Ascending aorta (tissue), 2 donors: ENCODE results near the gene MCOLN3. TPM values are rescaled to one million over a fixed set of nuclear protein-coding genes. Genes with fewer than 3 reads are reported as not detected.

Source experiments
- DNase-seq, 2 donors: peaks; one replicate each; pipeline ENCODE4 v3.0.0-alpha.2; 2019; ENCODE audit warnings: low spot score in 2 of 2
- H3K27ac ChIP-seq, 2 donors: fragments of 200-600 bp; sonication (generic); one replicate each; pipeline ENCODE4 v1.5.1; 2016 to 2017; ENCODE audit warnings: mild to moderate bottlenecking in 1 of 2
- H3K27me3 ChIP-seq: fragments of 200-600 bp; sonication (generic); one replicate; pipeline ENCODE4 v1.5.1; 2017
- H3K36me3 ChIP-seq, 2 donors: fragments of 200-600 bp; sonication (generic); one replicate each; pipeline ENCODE4 v1.5.1; 2016
- H3K4me1 ChIP-seq, 2 donors: fragments of 200-600 bp; sonication (generic); one replicate each; pipeline ENCODE4 v1.5.1; 2016 to 2017; ENCODE audit warnings: mild to moderate bottlenecking in 1 of 2
- H3K4me3 ChIP-seq, 2 donors: fragments of 200-600 bp; sonication (generic); one replicate each; pipeline ENCODE4 v1.5.1; 2016 to 2017; ENCODE audit warnings: mild to moderate bottlenecking in 1 of 2
- H3K9me3 ChIP-seq, 2 donors: fragments of 200-600 bp; sonication (generic); one replicate each; pipeline ENCODE4 v1.5.1; 2016
- intact Hi-C: fragments of 100-400 bp; cut with DNase I; formaldehyde crosslinking; loops from one replicate; pipeline ENCODE4 v1.15.1; 2023
- total RNA-seq: library from RNA; depleted of rRNA; stranded (reverse); fragments of >200 nt; gene quantifications from one replicate; pipeline ENCODE4 v1.1.0, GENCODE V29; 2016
- TF ChIP-seq, protein P1 (sequence below), 3 experiments: fragments of 200-600 bp in 2 of 3; fragments of 450-650 bp in 1 of 3; sonication (generic) in 2 of 3; IDR thresholded peaks; one replicate each; pipeline ENCODE4 v1.5.1; 2016 to 2019; ENCODE audit warnings: antibody characterized with exemption in 3 of 3, mild to moderate bottlenecking in 1 of 3, moderate library complexity in 1 of 3

MCOLN3 gene
- total RNA-seq, 1 donor from 2014 or later: 0.32 TPM

DNA sequence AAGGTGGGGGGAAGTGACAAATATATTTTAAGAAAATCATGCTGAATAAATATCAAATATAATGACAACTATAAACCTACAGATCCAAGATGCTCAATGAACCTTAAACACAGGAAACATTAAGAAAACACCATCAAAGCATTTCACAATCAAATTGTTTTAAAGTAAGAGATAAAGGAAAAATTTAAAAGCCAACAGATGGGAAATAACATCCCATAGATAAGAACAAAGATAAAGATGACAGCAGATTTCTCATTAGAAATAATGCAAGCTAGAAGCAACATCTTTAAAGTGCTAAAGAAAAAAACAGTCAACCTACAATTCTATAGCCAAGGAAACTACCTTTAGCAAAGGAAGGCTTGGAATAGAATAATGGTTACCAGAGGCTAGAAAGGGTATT lies 17.8 kb downstream of the MCOLN3 start:
- TF ChIP-seq, protein P1, sequence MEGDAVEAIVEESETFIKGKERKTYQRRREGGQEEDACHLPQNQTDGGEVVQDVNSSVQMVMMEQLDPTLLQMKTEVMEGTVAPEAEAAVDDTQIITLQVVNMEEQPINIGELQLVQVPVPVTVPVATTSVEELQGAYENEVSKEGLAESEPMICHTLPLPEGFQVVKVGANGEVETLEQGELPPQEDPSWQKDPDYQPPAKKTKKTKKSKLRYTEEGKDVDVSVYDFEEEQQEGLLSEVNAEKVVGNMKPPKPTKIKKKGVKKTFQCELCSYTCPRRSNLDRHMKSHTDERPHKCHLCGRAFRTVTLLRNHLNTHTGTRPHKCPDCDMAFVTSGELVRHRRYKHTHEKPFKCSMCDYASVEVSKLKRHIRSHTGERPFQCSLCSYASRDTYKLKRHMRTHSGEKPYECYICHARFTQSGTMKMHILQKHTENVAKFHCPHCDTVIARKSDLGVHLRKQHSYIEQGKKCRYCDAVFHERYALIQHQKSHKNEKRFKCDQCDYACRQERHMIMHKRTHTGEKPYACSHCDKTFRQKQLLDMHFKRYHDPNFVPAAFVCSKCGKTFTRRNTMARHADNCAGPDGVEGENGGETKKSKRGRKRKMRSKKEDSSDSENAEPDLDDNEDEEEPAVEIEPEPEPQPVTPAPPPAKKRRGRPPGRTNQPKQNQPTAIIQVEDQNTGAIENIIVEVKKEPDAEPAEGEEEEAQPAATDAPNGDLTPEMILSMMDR (IDR thresholded peaks at IDR 0.05): no peak
- H3K27me3 ChIP-seq: no peaks in the 10 kb centered on the region
- no peaks in the 10 kb centered on the region for H3K4me1 ChIP-seq
- H3K27ac ChIP-seq: no peak overlapping the region
- intact Hi-C loops: no loop called here
- H3K9me3 ChIP-seq: no peaks in the 10 kb centered on the region
- H3K36me3 ChIP-seq: no peaks in the 10 kb centered on the region
- DNase-seq: no peak
- H3K4me3 ChIP-seq: no peak overlapping the region

DNA sequence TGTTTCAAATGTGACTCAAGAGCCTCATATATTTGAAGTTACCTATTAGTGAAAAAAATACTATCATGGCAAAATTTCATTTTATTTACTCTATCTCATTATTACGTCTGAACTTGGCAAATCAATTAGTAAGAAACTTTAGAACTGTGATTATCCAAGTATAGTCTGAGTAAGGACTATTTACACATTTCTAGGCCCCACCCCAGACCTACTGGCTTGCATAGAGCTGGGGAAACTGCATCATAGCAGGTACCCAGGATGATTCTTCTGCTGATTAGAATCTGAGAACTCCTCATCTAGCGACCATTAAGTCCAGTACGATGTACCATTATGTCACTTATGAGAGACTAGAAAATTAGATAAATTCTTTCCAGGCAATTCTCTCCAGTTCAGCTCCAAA lies 20.1 kb downstream of the MCOLN3 start:
- H3K27ac ChIP-seq: no peak overlapping the region
- H3K4me3 ChIP-seq: no peak overlapping the region
- TF ChIP-seq, protein P1 (IDR thresholded peaks at IDR 0.05): no peak
- no peak for DNase-seq
- no peaks in the 10 kb centered on the region for H3K27me3 ChIP-seq
- intact Hi-C loops: no loop called here
- no peaks in the 10 kb centered on the region for H3K4me1 ChIP-seq
- no peaks in the 10 kb centered on the region for H3K36me3 ChIP-seq
- no peaks in the 10 kb centered on the region for H3K9me3 ChIP-seq

DNA sequence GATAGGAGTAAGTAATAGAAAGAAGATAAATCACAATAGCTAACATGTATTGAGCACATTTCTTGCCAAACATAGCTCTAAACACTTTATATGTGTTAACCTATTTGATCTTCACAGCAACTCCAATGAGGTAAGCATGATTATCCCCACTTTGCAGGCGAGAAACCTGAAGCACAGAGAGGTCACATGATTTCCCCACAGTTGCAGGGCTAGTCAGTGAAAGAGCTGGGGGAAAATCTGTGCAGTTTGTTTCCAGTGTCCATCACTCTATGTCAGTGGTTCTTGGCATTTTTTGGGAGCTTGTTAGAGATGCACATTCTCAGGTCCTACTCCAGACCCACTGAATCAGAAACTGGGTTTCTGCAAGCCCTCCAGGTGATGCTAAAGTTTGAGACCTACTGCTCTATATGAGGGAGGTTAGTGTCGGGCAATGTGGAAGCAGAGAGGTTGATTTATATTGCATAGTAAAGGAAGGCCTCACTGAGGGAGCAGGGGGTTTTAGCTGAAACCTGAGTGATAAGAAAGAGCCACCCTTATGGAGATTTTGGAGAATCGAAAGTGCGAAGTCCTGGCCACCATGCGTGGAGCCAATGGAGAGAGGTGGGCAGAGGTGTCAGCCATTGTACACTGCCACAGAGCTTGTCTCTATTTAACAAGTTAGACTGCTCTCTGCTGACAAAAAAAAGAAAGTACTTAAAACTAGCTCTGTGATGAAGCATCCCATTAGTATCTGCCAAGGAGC lies 20.9 kb downstream of the MCOLN3 start:
- Histone ChIP-seq H3K27me3 (no peaks in the 10 kb centered on the region), H3K9me3 (no peaks in the 10 kb centered on the region), H3K36me3 (no peaks in the 10 kb centered on the region), H3K4me3 (no peak overlapping the region), H3K4me1 (no peaks in the 10 kb centered on the region), H3K27ac (no peak overlapping the region)
- TF ChIP-seq, protein P1 (IDR thresholded peaks at IDR 0.05): peak in 1 of 3 experiments; percentile 37
- DNase-seq: no peak
- intact Hi-C loops: loop anchor here (1.0 kb wide), 1 partner anchor 82 kb away; no protein-coding TSS in a partner anchor

DNA sequence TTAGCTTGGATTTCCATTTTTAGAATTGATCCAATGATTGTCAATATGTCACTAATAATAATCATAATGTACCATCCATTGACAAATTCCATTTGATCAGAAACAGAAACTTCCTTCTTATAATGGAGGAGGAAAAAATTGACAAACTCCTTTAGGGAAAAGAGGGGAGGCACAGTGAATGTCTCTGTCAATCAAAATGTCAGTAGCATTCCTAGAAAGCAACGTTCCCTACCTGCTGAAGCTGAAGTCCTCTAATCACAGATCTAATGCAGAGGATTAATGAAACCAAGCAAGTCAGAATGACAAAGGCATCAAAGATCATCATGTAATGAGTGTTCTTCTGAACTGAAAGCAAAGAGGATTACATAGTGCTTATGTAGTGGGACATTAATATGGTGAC lies 22.4 kb downstream of the MCOLN3 start:
- intact Hi-C loops: no loop called here
- Histone ChIP-seq H3K9me3 (no peaks in the 10 kb centered on the region), H3K27me3 (no peaks in the 10 kb centered on the region), H3K4me1 (no peaks in the 10 kb centered on the region), H3K4me3 (no peak overlapping the region), H3K36me3 (no peaks in the 10 kb centered on the region), H3K27ac (no peak overlapping the region)
- DNase-seq: no peak
- TF ChIP-seq, protein P1 (IDR thresholded peaks at IDR 0.05): no peak

DNA sequence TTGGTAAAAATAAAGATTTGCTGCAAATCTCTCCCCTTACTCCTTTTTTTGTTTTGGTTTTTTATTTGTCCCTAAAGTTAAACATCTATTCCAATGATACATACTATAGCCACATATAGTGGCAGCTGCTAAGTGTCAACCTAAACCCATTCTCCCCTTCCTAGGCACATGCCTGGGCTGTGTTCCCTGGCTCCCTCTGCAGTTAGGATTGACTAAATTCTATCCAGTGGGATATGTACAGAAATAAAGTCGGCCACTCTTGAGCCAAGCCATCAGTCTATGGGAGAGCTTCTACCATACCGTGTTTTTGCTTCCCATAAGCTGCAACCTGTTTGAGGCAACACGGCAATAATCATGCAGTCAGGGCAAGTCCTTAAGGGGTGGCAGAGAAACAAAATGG lies 23.6 kb downstream of the MCOLN3 start:
- Histone ChIP-seq H3K9me3 (no peaks in the 10 kb centered on the region), H3K4me3 (no peak overlapping the region), H3K4me1 (no peaks in the 10 kb centered on the region), H3K36me3 (no peaks in the 10 kb centered on the region), H3K27ac (no peak overlapping the region), H3K27me3 (no peaks in the 10 kb centered on the region)
- intact Hi-C loops: no loop called here
- TF ChIP-seq, protein P1 (IDR thresholded peaks at IDR 0.05): no peak
- no peak for DNase-seq
